ENCODE data around the gene MRPL51. TPM values are rescaled to one million over a fixed set of nuclear protein-coding genes. Genes with fewer than 3 reads are reported as not detected.

The MRPL51 gene
- total and polyA plus RNA-seq, 2 experiments from 2014 or later: 57.4 to 231 TPM

DNA sequence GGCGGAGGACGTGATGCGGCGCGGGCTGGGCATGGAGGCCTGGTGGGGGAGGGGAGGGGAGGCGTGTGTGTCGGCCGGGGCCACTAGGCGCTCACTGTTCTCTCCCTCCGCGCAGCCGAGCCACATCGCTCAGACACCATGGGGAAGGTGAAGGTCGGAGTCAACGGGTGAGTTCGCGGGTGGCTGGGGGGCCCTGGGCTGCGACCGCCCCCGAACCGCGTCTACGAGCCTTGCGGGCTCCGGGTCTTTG is 41.6 kb upstream of the MRPL51 start:
- no peaks in the 10 kb centered on the region for H3K27me3 ChIP-seq
- H3K4me2 ChIP-seq: peak overlapping the region; percentile 82
- H3K9me3 ChIP-seq (ENCODE audit: low read depth): no peaks in the 10 kb centered on the region
- peak overlapping the region; percentile 92 for H3K27ac ChIP-seq
- H4K20me1 ChIP-seq (ENCODE audit: insufficient read depth, poor library complexity, severe bottlenecking): peaks cover 40% of the 10 kb centered on the region
- no peak for DNase-seq (ENCODE audit: low spot score)
- H3K4me3 ChIP-seq: peak overlapping the region; percentile 93
- peaks cover 39% of the 10 kb centered on the region for H3K79me2 ChIP-seq
- H2AFZ ChIP-seq: no peak overlapping the region
- TF ChIP-seq EZH2phosphoT487 (IDR thresholded peaks at IDR 0.05; ENCODE audit: low read depth, severe bottlenecking, unreplicated experiment) (no peak), EZH2 (IDR thresholded peaks at IDR 0.05; ENCODE audit: borderline replicate concordance) (no peak)
- TF ChIP-seq, protein P1, sequence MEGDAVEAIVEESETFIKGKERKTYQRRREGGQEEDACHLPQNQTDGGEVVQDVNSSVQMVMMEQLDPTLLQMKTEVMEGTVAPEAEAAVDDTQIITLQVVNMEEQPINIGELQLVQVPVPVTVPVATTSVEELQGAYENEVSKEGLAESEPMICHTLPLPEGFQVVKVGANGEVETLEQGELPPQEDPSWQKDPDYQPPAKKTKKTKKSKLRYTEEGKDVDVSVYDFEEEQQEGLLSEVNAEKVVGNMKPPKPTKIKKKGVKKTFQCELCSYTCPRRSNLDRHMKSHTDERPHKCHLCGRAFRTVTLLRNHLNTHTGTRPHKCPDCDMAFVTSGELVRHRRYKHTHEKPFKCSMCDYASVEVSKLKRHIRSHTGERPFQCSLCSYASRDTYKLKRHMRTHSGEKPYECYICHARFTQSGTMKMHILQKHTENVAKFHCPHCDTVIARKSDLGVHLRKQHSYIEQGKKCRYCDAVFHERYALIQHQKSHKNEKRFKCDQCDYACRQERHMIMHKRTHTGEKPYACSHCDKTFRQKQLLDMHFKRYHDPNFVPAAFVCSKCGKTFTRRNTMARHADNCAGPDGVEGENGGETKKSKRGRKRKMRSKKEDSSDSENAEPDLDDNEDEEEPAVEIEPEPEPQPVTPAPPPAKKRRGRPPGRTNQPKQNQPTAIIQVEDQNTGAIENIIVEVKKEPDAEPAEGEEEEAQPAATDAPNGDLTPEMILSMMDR (IDR thresholded peaks at IDR 0.05; ENCODE audit: poor library complexity): no peak
- H3K36me3 ChIP-seq (replicated peaks; ENCODE audit: insufficient read depth, low read depth): no peaks in the 10 kb centered on the region
- WGBS (ENCODE audit: low lambda C conversion rate, missing lambda C conversion rate): 2% methylated on average over 8 of the region's 25 CpGs
- H3K4me1 ChIP-seq (ENCODE audit: insufficient read depth): peaks cover 29% of the 10 kb centered on the region
- no peaks in the 10 kb centered on the region for H3K9me2 ChIP-seq (replicated peaks; ENCODE audit: insufficient read depth)

DNA sequence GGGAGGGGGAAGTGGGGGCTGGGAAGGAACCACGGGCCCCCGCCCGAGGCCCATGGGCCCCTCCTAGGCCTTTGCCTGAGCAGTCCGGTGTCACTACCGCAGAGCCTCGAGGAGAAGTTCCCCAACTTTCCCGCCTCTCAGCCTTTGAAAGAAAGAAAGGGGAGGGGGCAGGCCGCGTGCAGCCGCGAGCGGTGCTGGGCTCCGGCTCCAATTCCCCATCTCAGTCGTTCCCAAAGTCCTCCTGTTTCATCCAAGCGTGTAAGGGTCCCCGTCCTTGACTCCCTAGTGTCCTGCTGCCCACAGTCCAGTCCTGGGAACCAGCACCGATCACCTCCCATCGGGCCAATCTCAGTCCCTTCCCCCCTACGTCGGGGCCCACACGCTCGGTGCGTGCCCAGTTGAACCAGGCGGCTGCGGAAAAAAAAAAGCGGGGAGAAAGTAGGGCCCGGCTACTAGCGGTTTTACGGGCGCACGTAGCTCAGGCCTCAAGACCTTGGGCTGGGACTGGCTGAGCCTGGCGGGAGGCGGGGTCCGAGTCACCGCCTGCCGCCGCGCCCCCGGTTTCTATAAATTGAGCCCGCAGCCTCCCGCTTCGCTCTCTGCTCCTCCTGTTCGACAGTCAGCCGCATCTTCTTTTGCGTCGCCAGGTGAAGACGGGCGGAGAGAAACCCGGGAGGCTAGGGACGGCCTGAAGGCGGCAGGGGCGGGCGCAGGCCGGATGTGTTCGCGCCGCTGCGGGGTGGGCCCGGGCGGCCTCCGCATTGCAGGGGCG is 41.0 kb upstream of the MRPL51 start, which contains the start of gene GAPDH:
Gene GAPDH (plus strand): TSS at position 595 of the 772 bp plus-strand sequence. CDS start 316 bp downstream, outside the sequence.
- Histone ChIP-seq H3K4me3 (peak within 1 kb of the TSS; percentile 93), H3K4me1 (ENCODE audit: insufficient read depth) (peaks cover 29% of the 10 kb centered on the region), H2AFZ (peak within 1 kb of the TSS; percentile 57), H3K27me3 (no peaks in the 10 kb centered on the region), H3K27ac (peak within 1 kb of the TSS; percentile 92), H4K20me1 (ENCODE audit: insufficient read depth, poor library complexity, severe bottlenecking) (peaks cover 40% of the 10 kb centered on the region), H3K36me3 (replicated peaks; ENCODE audit: insufficient read depth, low read depth) (no peaks in the 10 kb centered on the region), H3K4me2 (peak within 1 kb of the TSS; percentile 82), H3K79me2 (peaks cover 39% of the 10 kb centered on the region), H3K9me2 (replicated peaks; ENCODE audit: insufficient read depth) (no peaks in the 10 kb centered on the region), H3K9me3 (ENCODE audit: low read depth) (no peaks in the 10 kb centered on the region)
- TF ChIP-seq EZH2 (IDR thresholded peaks at IDR 0.05; ENCODE audit: borderline replicate concordance): no peak
- TF ChIP-seq, protein P1 (IDR thresholded peaks at IDR 0.05; ENCODE audit: poor library complexity): no peak
- no peak for TF ChIP-seq EZH2phosphoT487 (IDR thresholded peaks at IDR 0.05; ENCODE audit: low read depth, severe bottlenecking, unreplicated experiment)
- WGBS (ENCODE audit: low lambda C conversion rate, missing lambda C conversion rate): under 1% methylated on average over 57 of the region's 62 CpGs
- DNase-seq (ENCODE audit: low spot score): peak; percentile 98

DNA sequence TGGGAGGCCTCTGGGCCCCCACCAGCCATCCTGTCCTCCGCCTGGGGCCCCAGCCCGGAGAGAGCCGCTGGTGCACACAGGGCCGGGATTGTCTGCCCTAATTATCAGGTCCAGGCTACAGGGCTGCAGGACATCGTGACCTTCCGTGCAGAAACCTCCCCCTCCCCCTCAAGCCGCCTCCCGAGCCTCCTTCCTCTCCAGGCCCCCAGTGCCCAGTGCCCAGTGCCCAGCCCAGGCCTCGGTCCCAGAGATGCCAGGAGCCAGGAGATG is 40.5 kb upstream of the MRPL51 start:
- H3K27ac ChIP-seq: peak overlapping the region; percentile 92

More for the DNA sequence above, 40.5 kb upstream of the MRPL51 start:
- TF ChIP-seq, protein P1 (IDR thresholded peaks at IDR 0.05; ENCODE audit: poor library complexity): no peak
- TF ChIP-seq EZH2phosphoT487 (IDR thresholded peaks at IDR 0.05; ENCODE audit: low read depth, severe bottlenecking, unreplicated experiment) (no peak), EZH2 (IDR thresholded peaks at IDR 0.05; ENCODE audit: borderline replicate concordance) (no peak)
- Histone ChIP-seq H3K4me2 (peak overlapping the region; percentile 82), H3K27me3 (no peaks in the 10 kb centered on the region), H3K36me3 (replicated peaks; ENCODE audit: insufficient read depth, low read depth) (no peaks in the 10 kb centered on the region), H4K20me1 (ENCODE audit: insufficient read depth, poor library complexity, severe bottlenecking) (peaks cover 40% of the 10 kb centered on the region), H2AFZ (peak overlapping the region; percentile 57), H3K4me1 (ENCODE audit: insufficient read depth) (peaks cover 29% of the 10 kb centered on the region), H3K9me2 (replicated peaks; ENCODE audit: insufficient read depth) (no peaks in the 10 kb centered on the region), H3K79me2 (peaks cover 39% of the 10 kb centered on the region), H3K4me3 (peak overlapping the region; percentile 17), H3K9me3 (ENCODE audit: low read depth) (no peaks in the 10 kb centered on the region)
- 0% methylated on average over 3 of the region's 9 CpGs for WGBS (ENCODE audit: low lambda C conversion rate, missing lambda C conversion rate)
- DNase-seq (ENCODE audit: low spot score): no peak
